Measurements from ENCODE around the gene SLU7.
A peak's percentile ranks its signal among the peaks of the same experiment; 100 is the strongest.
"Not testable (repeated sequence)": the region's sequence is repeated elsewhere in the genome, so short reads cannot be mapped to it uniquely, and the experiment has no call there.

The SLU7 gene

GRCh38 chr5:160452795-160453194, 33.9 kb upstream of the SLU7 start:
- no peak for DNase-seq (ENCODE audit: low read depth, low spot score)
- H3K4me3 ChIP-seq (ENCODE audit: low read length): no peak overlapping the region

DNA sequence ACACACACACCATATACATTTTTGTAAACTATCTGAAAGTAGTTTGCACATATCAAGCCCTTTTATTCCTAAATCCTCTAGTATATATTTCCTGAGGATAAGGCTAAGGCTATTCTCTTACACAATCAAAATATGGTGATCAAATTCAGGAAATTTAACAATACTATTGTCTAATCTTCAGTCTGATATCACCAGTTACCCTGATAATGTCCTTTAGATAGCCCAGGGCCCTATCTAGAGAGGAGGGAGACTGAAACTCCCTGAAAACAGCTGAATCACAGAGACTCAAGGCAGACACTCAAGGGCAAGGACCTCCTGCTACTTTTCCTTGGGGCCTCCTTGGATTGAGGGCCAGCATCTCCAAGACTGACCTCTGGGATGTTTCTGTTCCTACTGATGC, 33.2 kb upstream of the SLU7 start:
- no peak overlapping the region for H3K4me3 ChIP-seq (ENCODE audit: low read length)
- DNase-seq (ENCODE audit: low read depth, low spot score): no peak

DNA sequence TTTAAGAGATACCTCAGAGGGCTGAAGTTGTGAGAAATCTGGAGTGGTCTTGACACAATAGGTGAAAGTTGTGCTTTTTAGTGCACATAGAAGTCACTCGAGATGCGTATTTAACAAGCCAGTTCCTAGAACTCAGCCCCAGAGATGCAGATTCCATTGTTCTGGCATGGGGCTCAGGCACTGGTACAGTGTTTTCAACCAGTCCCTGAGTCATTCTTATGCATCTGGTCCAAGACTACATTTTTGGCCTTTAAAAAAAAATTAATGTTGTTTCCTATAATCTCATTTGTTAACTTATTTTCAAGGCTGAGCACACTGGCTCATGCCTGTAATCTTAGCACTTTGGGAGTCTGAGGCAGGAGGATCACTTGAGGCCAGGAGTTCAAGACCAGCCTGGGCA, 32.4 kb upstream of the SLU7 start:
- no peak overlapping the region for H3K4me3 ChIP-seq (ENCODE audit: low read length)
- DNase-seq (ENCODE audit: low read depth, low spot score): no peak

GRCh38 chr5:160450164-160450932, 31.5 kb upstream of the SLU7 start:
- DNase-seq (ENCODE audit: low read depth, low spot score): no peak
- H3K4me3 ChIP-seq (ENCODE audit: low read length): no peak overlapping the region

GRCh38 chr5:160449458-160449857, 30.6 kb upstream of the SLU7 start:
- DNase-seq (ENCODE audit: low read depth, low spot score): no peak
- H3K4me3 ChIP-seq (ENCODE audit: low read length): no peak overlapping the region

DNA sequence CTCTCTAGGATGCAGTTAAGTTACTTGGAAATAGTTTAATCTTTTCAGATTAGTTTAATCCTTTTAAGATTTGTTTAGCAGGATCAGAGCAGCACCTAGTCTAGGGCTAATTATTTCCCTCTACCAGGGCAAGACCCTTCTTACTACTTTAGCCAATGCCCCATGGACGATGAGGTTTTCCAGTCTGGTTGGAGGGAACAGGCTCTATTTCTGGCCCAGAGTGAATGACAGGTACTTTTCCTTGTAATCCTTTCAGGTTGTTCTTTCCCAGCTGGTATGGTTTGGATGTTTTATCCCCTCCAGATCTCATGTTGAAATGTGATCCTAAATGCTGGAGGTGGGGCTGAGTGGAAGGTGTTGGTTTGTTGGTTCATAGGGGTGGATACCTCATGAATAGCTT, 30.0 kb upstream of the SLU7 start:
- no peak for DNase-seq (ENCODE audit: low read depth, low spot score)
- no peak overlapping the region for H3K4me3 ChIP-seq (ENCODE audit: low read length)

GRCh38 chr5:160445751-160446150, 26.9 kb upstream of the SLU7 start:
- H3K4me3 ChIP-seq (ENCODE audit: low read length): no peak overlapping the region
- DNase-seq (ENCODE audit: low read depth, low spot score): no peak

DNA sequence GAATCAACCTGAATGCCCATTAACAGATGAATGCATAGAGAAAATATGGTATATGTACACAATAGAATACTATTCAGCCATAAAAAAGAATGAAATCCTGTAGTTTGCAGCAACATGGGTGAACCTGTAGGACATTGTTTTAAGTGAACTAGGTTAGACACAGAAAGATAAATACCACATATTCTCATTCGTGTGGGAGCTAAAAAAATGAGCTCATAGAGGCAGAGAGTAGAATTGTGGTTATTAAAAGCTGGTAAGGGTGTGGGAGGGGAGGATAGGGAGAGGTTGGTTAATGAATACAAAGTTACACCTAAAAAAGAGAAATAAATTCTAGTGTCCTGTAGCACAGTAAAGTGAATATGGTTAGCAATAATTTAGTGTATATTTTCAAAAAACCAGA, 26.3 kb upstream of the SLU7 start:
- DNase-seq (ENCODE audit: low read depth, low spot score): no peak
- no peak overlapping the region for H3K4me3 ChIP-seq (ENCODE audit: low read length)

- no peak for DNase-seq (ENCODE audit: low read depth, low spot score)
These were observed 25.5 kb upstream of the SLU7 start for GRCh38 chr5:160444407-160444806.

GRCh38 chr5:160442824-160443431, 24.0 kb upstream of the SLU7 start:
- DNase-seq (ENCODE audit: low read depth, low spot score): no peak
- no peak overlapping the region for H3K4me3 ChIP-seq (ENCODE audit: low read length)

More at GRCh38 chr5:160444407-160444806, 25.5 kb upstream of the SLU7 start:
- no peak overlapping the region for H3K4me3 ChIP-seq (ENCODE audit: low read length)

GRCh38 chr5:160441311-160441781, 22.5 kb upstream of the SLU7 start:
- DNase-seq (ENCODE audit: low read depth, low spot score): no peak
- no peak overlapping the region for H3K4me3 ChIP-seq (ENCODE audit: low read length)

DNA sequence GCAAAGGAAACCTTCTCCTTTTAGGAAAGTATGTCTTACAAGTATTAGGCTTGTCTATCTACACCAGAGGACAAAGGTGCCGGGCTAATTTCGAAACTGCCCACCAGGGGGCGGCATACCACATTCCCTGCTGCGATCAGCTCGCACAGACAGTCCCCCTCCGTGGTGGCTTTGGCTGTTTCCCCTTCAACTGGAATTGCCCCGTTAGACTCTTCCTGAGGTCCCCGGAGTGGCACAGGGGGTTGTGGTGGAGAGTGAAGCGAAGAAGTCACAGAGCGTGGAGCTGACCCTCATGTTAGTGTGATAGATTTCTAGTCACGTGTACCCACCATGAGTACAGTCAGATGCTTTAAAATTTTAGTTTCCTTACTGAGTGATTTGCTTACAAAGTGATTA, 20.3 kb upstream of the SLU7 start:
- peak overlapping the region; percentile 36 for H3K4me3 ChIP-seq (ENCODE audit: low read length)
- peak; percentile 74 for DNase-seq (ENCODE audit: low read depth, low spot score)

DNA sequence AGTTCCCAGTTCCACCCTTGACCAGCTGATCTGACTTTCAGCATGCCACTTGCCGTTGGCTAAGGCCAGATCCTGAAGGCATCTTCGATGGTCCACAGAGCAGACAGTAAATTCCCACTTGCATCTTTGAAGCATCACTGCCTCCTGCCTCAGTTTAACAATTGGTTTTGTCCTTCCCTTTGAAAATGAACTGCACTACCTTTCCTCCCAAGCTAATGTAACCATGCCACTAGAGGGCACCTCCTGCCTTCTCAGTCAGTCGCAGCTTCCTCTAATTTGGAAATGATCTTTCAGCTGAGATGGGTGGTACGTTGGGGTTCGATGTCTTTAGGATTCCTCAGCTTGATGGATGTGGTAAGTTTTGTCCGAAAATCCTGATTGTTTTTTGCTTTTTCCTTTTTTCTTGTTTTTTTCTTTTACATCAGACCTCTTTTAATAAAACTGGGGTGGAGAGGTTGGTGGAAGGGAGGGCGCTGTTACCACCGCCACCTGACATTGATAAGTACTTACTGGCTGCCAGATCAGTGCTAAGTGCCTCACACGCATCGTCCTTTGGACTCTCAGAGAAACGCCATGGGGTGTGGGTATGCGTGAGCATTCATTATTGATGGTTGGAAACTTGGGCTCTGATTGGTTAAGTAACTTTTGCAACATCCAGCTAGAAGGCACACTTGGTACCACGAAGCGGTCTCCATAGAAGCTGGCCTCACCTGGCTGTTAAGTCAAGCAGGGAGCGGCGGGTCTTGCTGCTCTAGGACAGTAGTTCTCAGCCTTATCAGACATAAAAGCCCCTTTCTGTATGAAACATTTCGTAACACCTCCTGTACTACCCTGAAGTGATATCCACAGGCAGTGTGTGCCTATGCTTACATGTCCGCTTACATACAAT, 19.7 kb upstream of the SLU7 start:
- DNase-seq (ENCODE audit: low read depth, low spot score): peak; percentile 64
- peak overlapping the region; percentile 36 for H3K4me3 ChIP-seq (ENCODE audit: low read length)

DNA sequence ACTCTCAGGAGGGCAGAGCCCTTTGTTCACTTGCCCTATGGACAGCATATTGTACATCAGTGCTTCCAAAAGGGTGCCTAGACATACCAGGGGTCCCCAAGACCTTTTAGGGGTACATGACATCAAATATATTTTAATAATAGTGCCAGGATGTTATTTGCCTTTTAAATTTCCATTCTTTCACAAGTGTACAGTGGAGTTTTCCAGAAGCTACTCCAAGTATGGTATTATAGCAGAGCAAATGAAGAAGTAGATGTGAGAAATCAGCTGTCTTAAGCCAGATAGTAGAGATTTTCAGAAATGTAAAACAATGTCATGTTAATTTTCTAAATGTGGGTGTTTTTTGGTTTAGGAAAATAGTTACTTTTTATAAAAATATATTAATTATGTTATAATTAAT, 18.4 kb upstream of the SLU7 start:
- DNase-seq (ENCODE audit: low read depth, low spot score): no peak
- no peak overlapping the region for H3K4me3 ChIP-seq (ENCODE audit: low read length)

DNA sequence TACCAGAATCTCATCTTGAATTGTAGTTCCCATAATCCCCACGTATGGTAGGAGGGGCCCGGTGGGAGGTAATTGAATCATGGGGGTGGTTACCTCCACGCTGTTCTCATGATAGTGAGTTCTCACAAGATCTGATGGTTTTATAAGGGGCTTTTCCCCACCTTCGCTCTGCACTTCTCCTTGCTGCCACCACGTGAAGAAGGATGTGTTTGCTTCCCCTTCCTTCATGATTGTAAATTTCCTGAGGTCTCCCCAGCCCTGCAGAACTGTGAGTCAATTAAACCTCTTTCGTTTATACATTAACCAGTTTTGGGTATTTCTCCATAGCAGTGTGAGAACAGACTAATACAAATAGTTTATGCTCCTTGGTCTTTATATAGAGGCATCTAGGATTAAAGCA, 17.8 kb upstream of the SLU7 start:
- not testable (repeated sequence) for DNase-seq (ENCODE audit: low read depth, low spot score); H3K4me3 ChIP-seq (ENCODE audit: low read length)

GRCh38 chr5:160436017-160436416, 17.1 kb upstream of the SLU7 start:
- no peak overlapping the region for H3K4me3 ChIP-seq (ENCODE audit: low read length)
- no peak for DNase-seq (ENCODE audit: low read depth, low spot score)

DNA sequence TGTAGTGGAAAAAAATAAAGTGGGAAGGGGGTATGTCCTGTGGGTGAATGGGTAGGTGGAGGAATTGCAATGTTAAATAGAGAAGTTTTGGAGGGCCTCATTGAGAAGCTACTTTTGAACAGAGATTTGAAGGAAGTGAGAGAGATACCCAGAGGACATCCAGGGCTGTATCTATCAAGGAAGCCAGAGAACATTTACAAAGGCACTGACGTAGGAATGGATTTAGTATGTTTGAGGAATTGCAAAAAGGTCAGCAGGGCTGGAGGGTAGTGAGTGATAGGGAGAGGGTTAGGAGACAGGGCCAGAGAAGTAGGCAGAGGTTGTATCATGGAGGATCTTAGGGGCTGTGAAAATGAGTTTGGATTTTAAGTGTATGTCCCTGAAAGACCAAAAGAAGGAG, 16.7 kb upstream of the SLU7 start:
- DNase-seq (ENCODE audit: low read depth, low spot score): no peak
- no peak overlapping the region for H3K4me3 ChIP-seq (ENCODE audit: low read length)

GRCh38 chr5:160434022-160434531, 15.2 kb upstream of the SLU7 start:
- no peak overlapping the region for H3K4me3 ChIP-seq (ENCODE audit: low read length)
- no peak for DNase-seq (ENCODE audit: low read depth, low spot score)

DNA sequence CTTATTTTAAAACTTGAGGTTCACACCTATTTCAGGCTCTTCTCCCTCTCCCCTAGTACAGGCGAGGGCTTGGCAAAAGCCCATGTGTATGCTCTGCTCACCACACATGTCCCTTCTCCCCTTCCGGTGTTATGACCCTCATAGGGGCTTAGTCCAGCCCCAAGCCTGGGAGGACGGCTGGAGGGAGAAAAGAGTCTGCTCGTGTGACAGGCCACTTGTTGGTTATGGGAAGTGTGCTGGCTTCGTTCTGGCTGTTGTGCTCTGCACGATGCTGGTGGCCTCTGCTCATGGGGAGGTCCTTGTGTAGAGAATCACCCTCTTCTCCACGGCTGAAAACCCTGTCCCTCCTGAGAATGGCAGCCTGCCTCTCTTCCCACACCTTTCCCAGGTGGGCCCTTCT, 13.9 kb upstream of the SLU7 start:
- H3K4me3 ChIP-seq (ENCODE audit: low read length): no peak overlapping the region
- DNase-seq (ENCODE audit: low read depth, low spot score): no peak

- DNase-seq (ENCODE audit: low read depth, low spot score): no peak
- H3K4me3 ChIP-seq (ENCODE audit: low read length): no peak overlapping the region
These were observed 13.3 kb upstream of the SLU7 start for GRCh38 chr5:160432196-160432595.

All from Jurkat, Clone E6-1 (cell line).